DND-41 (cell line): ENCODE measurements around the gene IRF6.
A peak's percentile ranks its signal among the peaks of the same experiment; 100 is the strongest.

ENCODE experiments used
- ATAC-seq: fragments of 200-7000 bp; cut with Tn5 transposase; 3 replicates; pipeline ENCODE4 v1.9.1; 2021; ENCODE audit warnings: low read depth; ENCODE audit not compliant: insufficient read depth
- DNase-seq: peaks from one replicate; pipeline ENCODE4 v3.0.0-alpha.2; 2020
- H2AFZ ChIP-seq: 2 replicates; pipeline ENCODE4 v1.6.0; 2012; ENCODE audit warnings: low read depth, low read length
- H3K27ac ChIP-seq: 2 replicates; pipeline ENCODE4 v1.5.1; 2012; ENCODE audit warnings: low read length, inconsistent platforms
- H3K27me3 ChIP-seq: fragments of 200-600 bp; sonication (generic); 2 replicates; pipeline ENCODE4 v1.6.0; 2012; ENCODE audit warnings: low read length, mild to moderate bottlenecking, inconsistent platforms; ENCODE audit not compliant: insufficient read depth, poor library complexity
- H3K36me3 ChIP-seq: 2 replicates; pipeline ENCODE4 v1.5.1; 2012; ENCODE audit warnings: low read length, inconsistent platforms; ENCODE audit not compliant: insufficient read depth
- H3K4me1 ChIP-seq: 2 replicates; pipeline ENCODE4 v1.5.1; 2012; ENCODE audit warnings: mild to moderate bottlenecking, low read length; ENCODE audit not compliant: insufficient read depth
- H3K4me2 ChIP-seq: 2 replicates; pipeline ENCODE4 v1.6.0; 2012; ENCODE audit warnings: mild to moderate bottlenecking, moderate library complexity, low read length, inconsistent platforms; ENCODE audit not compliant: insufficient read depth
- H3K4me3 ChIP-seq, 2 experiments: fragments of 200-600 bp in 1 of 2; shearing (Covaris generic) in 1 of 2; 2 replicates each; pipeline ENCODE4 v1.5.1; 2012 to 2016; ENCODE audit warnings: inconsistent platforms in 2 of 2, low read length in 2 of 2, mild to moderate bottlenecking in 2 of 2, low read depth in 1 of 2, moderate library complexity in 1 of 2
- H3K79me2 ChIP-seq: 2 replicates; pipeline ENCODE4 v1.6.0; 2012; ENCODE audit warnings: low read length, inconsistent platforms; ENCODE audit not compliant: insufficient read depth
- H3K9ac ChIP-seq: 2 replicates; pipeline ENCODE4 v1.6.0; 2012; ENCODE audit warnings: low read depth, mild to moderate bottlenecking, inconsistent platforms, low read length, moderate library complexity
- H3K9me3 ChIP-seq: 2 replicates; pipeline ENCODE4 v1.5.1; 2012; ENCODE audit warnings: low read length, moderate library complexity, mild to moderate bottlenecking, inconsistent platforms; ENCODE audit not compliant: insufficient read depth, severe bottlenecking
- H4K20me1 ChIP-seq: 2 replicates; pipeline ENCODE4 v1.6.0; 2012; ENCODE audit warnings: low read length; ENCODE audit not compliant: insufficient read depth
- EZH2 ChIP-seq: IDR thresholded peaks from 3 replicates; pipeline ENCODE4 v1.6.1; 2012; ENCODE audit warnings: borderline replicate concordance, low read depth, mild to moderate bottlenecking, moderate library complexity, low read length, inconsistent platforms; ENCODE audit not compliant: severe bottlenecking
- TF ChIP-seq, protein P1 (sequence below): IDR thresholded peaks from 2 replicates; pipeline ENCODE4 v1.5.1; 2012; ENCODE audit warnings: borderline replicate concordance, low read length, moderate library complexity, mild to moderate bottlenecking; ENCODE audit not compliant: poor library complexity, severe bottlenecking; ENCODE audit errors: extremely low read depth

The IRF6 gene

DNA sequence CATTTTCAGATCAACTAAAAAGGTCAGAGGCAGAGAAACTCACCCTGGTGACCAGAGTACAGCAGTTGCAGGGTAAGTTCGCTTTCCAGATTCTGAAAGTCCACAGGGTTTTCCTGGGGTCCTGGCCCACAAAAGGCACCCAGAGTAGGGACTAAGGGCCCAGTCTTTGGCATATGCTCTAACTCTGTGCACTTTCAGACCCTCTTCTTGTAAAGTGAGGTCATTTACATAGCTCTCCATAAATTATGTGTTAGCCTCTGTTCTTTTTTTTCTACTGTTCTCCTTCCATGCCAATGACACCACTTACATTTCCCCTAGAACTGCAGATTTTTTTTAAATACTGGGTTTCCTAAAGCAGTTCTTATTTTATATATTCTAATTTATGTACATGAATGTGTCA, 27.8 kb downstream of the IRF6 start:
- ATAC-seq = no peak
- Histone ChIP-seq H3K4me1 (peaks cover 2% of the 10 kb centered on the region), H3K4me2 (no peak overlapping the region), H3K27ac (no peak overlapping the region), H3K79me2 (peaks cover 3% of the 10 kb centered on the region; the same call in 1 of the 2 replicates), H3K9me3 (no peaks in the 10 kb centered on the region), H3K36me3 (peaks cover 74% of the 10 kb centered on the region), H3K4me3 (no peak overlapping the region), H2AFZ (no peak overlapping the region), H3K27me3 (no peaks in the 10 kb centered on the region), H4K20me1 (no peaks in the 10 kb centered on the region), H3K9ac (no peak overlapping the region)
- TF ChIP-seq, protein P1, sequence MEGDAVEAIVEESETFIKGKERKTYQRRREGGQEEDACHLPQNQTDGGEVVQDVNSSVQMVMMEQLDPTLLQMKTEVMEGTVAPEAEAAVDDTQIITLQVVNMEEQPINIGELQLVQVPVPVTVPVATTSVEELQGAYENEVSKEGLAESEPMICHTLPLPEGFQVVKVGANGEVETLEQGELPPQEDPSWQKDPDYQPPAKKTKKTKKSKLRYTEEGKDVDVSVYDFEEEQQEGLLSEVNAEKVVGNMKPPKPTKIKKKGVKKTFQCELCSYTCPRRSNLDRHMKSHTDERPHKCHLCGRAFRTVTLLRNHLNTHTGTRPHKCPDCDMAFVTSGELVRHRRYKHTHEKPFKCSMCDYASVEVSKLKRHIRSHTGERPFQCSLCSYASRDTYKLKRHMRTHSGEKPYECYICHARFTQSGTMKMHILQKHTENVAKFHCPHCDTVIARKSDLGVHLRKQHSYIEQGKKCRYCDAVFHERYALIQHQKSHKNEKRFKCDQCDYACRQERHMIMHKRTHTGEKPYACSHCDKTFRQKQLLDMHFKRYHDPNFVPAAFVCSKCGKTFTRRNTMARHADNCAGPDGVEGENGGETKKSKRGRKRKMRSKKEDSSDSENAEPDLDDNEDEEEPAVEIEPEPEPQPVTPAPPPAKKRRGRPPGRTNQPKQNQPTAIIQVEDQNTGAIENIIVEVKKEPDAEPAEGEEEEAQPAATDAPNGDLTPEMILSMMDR = no peak
- TF ChIP-seq EZH2 = no peak
- DNase-seq = no peak

DNA sequence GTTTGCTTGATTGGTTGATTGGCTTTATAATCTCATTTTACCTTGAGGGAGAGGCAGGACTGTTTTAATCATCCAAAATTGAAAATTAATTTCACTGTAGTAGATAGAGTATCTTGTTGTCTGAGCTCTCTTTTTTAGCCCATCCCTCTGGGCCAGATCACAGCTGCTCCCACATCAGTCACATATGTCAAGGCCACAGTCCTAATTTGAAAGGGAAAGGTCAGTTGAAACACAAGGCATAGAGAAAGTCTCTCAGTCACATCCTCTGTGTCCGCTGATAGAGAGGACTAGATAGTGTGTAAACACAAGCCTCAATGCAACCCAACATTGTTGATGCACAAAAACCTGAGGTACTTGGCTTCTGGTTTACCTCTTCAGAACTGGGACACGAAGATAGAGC, 28.4 kb downstream of the IRF6 start:
- DNase-seq (no peak), ATAC-seq (no peak)
- Histone ChIP-seq H3K4me1 (no peaks in the 10 kb centered on the region), H3K27ac (peak overlapping the region; percentile 19; the same call in 1 of the 2 replicates), H2AFZ (no peak overlapping the region), H3K9me3 (no peaks in the 10 kb centered on the region), H4K20me1 (no peaks in the 10 kb centered on the region), H3K4me3 (no peak overlapping the region), H3K27me3 (no peaks in the 10 kb centered on the region), H3K4me2 (no peak overlapping the region), H3K79me2 (no peaks in the 10 kb centered on the region), H3K36me3 (peaks cover 70% of the 10 kb centered on the region), H3K9ac (no peak overlapping the region)
- TF ChIP-seq, protein P1 = no peak
- TF ChIP-seq EZH2 = no peak

DNA sequence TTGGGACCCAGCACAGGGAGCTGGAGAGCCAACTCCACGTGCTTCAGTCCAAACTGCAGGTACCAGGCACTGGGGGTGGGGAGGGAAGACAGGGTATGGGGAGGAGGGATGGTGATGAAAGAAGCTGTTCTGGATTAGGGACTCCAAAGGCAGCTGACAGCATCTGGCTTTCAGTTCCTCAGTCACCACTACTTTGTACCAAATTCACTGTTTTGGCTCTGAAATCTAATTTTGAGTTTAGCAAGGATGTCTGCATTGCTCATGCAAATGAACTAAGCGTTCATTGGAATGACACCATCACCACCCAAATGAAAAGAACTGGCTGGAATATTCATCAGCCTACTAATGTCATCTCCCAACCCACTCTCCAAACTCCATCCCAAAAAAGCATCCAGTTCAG, 30.3 kb downstream of the IRF6 start:
- H3K9ac ChIP-seq = no peak overlapping the region
- H3K27ac ChIP-seq = no peak overlapping the region
- 0 out of 2 replicates have a peak, but pooled peaks cover 2% of the 10 kb centered on the region for H3K79me2 ChIP-seq
- no peaks in the 10 kb centered on the region for H3K9me3 ChIP-seq
- H2AFZ ChIP-seq = no peak overlapping the region
- H3K36me3 ChIP-seq = peaks cover 64% of the 10 kb centered on the region
- peaks cover 9% of the 10 kb centered on the region for H4K20me1 ChIP-seq
- no peak for ATAC-seq
- no peak overlapping the region for H3K4me3 ChIP-seq
- TF ChIP-seq, protein P1 = no peak
- no peak for TF ChIP-seq EZH2
- H3K4me1 ChIP-seq = peaks cover 2% of the 10 kb centered on the region; the same call in 1 of the 2 replicates
- DNase-seq = no peak
- no peaks in the 10 kb centered on the region for H3K27me3 ChIP-seq
- no peak overlapping the region for H3K4me2 ChIP-seq

DNA sequence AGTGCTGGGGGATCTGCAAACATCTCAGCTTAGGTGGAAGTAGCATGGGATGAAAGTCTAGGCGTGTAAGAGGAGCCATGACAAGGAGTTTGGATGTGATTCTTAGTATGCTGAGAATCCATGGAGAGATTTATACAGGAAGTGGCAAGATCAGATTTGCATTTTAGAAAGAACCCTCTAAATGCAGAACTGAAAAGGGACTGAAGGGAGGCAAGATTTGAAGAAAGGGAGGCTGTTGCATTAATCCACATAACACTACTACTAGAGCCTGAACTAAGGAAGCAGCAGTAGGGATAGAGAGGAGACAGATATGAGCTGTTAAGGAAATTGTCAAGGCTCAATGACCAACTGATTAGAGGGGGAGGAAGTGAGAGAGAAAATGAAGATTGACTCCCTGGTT, 31.4 kb downstream of the IRF6 start:
- H3K4me2 ChIP-seq = no peak overlapping the region
- no peaks in the 10 kb centered on the region for H3K27me3 ChIP-seq
- H4K20me1 ChIP-seq = peaks cover 14% of the 10 kb centered on the region
- no peak for TF ChIP-seq EZH2
- TF ChIP-seq, protein P1 = no peak
- H2AFZ ChIP-seq = no peak overlapping the region
- H3K4me1 ChIP-seq = peaks cover 12% of the 10 kb centered on the region
- peaks cover 6% of the 10 kb centered on the region; the same call in 1 of the 2 replicates for H3K79me2 ChIP-seq
- DNase-seq (no peak), ATAC-seq (no peak)
- H3K9me3 ChIP-seq = no peaks in the 10 kb centered on the region
- no peak overlapping the region for H3K9ac ChIP-seq
- no peak overlapping the region for H3K4me3 ChIP-seq
- peaks cover 59% of the 10 kb centered on the region for H3K36me3 ChIP-seq
- no peak overlapping the region; the same call in 1 of the 2 replicates for H3K27ac ChIP-seq
